Mononuclear cell (primary cell): ENCODE measurements around the gene NIT2. TPM values are rescaled to one million over a fixed set of nuclear protein-coding genes. Genes with fewer than 3 reads are reported as not detected.
"Not testable (repeated sequence)": the region's sequence is repeated elsewhere in the genome, so short reads cannot be mapped to it uniquely, and the experiment has no call there.

Source experiments
- H3K27me3 ChIP-seq: 2 replicates; pipeline ENCODE4 v1.6.0; 2011; ENCODE audit warnings: low read length, control low read depth; ENCODE audit not compliant: insufficient read depth
- H3K4me1 ChIP-seq: 2 replicates; pipeline ENCODE4 v1.5.1; 2011; ENCODE audit warnings: mild to moderate bottlenecking, low read length, control low read depth; ENCODE audit not compliant: insufficient read depth
- H3K4me3 ChIP-seq: 2 replicates; pipeline ENCODE4 v1.5.1; 2011; ENCODE audit warnings: mild to moderate bottlenecking, low read length, moderate library complexity
- H3K9me3 ChIP-seq: 2 replicates; pipeline ENCODE4 v1.5.1; 2011; ENCODE audit warnings: low read depth, mild to moderate bottlenecking, control low read depth, low read length
- total RNA-seq: library from RNA; depleted of rRNA; stranded (reverse); fragments of >200 nt; gene quantifications from one replicate; pipeline ENCODE4 v1.2.3, GENCODE V29; 2012

NIT2 gene, protein sequence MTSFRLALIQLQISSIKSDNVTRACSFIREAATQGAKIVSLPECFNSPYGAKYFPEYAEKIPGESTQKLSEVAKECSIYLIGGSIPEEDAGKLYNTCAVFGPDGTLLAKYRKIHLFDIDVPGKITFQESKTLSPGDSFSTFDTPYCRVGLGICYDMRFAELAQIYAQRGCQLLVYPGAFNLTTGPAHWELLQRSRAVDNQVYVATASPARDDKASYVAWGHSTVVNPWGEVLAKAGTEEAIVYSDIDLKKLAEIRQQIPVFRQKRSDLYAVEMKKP
- total RNA-seq = 14.8 TPM

DNA sequence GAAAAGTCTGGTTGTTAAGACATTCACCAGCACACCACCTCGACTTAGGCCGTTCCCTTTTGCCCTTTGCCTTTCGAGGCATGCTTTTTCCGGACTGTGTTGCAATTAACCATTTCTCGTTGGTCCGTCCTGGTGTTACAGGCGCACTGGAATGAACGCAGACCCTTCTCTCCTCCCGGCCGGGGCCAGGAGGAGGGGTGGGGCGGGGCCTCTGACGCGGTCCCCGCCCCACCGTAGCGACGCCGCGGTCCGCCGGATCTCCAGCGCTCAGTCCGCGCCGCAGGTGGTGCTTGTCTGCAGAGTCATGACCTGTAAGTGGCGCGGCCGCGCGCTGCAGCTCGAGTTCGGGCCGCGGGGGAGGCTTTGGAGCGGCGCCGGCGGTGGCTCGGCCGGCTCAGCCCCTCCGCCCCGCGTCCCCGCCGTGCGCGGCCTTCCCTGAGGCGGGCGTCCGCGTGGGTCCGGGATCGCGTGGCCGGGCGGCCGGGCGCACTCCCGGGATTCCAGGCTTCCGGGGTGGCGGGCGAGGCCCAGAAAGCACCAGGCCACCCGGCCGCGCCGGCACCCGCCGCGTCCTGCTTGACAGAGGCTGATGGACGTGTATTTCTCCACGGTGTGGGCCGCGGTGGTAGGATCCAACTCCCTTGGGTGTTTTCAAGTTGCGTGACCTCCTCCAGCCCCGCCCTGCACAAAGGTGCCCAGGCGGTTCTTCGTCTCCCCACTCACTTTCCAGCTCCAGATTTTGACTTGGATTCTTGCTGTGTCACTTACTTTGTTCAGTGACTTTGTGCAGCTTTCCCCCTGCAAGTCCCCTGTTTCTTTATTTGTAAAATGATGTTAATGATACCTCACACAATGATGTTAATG lies at the start of gene NIT2:
TSS of gene NIT2 (plus strand) at position 270 of the 864 bp plus-strand sequence. CDS start at position 305, 35 bp downstream.
- Histone ChIP-seq H3K27me3 (no peaks in the 10 kb centered on the region), H3K4me3 (peak within 1 kb of the TSS; percentile 57), H3K4me1 (peaks cover 18% of the 10 kb centered on the region), H3K9me3 (no peaks in the 10 kb centered on the region)

DNA sequence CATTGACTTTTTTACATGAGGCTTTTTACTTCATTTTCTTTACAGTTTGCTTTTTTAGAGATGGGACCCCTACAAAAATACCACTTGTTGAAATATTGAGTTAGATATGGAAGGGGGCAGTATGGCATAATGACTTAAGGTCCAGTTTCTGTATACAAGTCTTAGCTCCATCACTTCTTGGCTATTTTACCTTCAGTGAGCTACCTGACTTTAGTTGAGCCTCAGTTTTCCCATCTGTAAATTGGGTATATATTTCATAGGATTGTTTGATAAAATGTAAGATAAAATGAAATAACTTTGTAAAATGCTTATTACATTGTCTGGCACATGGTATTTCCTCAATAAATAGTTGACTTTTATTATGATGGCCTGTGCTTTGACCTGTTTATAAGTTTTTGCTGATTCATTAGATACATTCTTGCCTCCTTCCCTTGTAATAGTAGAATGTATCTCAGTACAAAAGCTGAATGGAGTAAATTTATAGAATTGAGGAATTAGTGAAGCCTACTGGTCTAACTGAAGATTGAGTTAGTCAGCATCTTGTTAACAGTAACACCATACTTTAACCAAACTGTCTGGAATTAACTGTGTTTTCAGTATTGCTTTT lies 46.2 kb upstream of the NIT2 start:
- Histone ChIP-seq H3K4me1 (no peaks in the 10 kb centered on the region), H3K4me3 (no peak overlapping the region), H3K9me3 (no peaks in the 10 kb centered on the region), H3K27me3 (no peaks in the 10 kb centered on the region)

DNA sequence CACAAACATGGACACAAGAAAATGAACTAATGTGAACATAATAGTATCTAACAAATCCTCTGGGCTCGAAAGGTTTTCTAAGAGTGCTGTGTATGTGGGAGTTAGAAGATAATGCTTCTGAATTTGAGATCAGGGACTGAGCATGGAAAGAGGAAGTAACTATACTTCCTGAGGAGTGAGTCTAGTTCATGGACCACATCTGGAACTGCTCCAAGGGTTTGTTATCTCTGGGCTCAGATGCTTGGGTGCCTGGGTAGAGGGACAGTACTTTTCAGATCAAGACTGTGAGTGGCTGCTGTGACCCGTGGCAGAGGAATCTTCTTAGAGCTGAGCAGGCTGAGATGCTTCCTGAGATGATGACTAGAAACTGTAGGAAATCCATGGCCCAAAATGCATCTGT lies 45.2 kb upstream of the NIT2 start:
- H3K4me3 ChIP-seq = no peak overlapping the region
- H3K9me3 ChIP-seq = no peaks in the 10 kb centered on the region
- no peaks in the 10 kb centered on the region for H3K4me1 ChIP-seq
- H3K27me3 ChIP-seq = no peaks in the 10 kb centered on the region

DNA sequence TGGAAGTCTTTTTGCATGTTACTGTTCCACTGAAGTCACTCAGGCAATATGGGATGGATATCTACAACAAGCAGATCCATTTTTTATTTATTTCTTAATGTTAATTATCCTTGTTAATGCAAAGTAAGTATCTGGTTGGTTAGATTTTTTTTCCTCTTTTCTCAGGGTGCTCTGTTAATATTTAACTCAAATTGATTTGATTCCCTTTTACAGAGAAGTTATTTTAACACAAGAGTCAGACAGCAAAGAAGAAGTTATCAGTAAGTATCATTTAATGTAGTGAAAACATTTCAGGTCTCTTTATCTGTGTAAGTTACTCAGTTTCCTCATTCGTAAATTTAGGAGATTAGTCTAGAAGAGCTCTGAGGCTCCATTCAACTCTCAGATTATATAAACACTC lies 39.5 kb upstream of the NIT2 start:
- no peak overlapping the region for H3K4me3 ChIP-seq
- no peaks in the 10 kb centered on the region for H3K27me3 ChIP-seq
- no peaks in the 10 kb centered on the region for H3K4me1 ChIP-seq
- H3K9me3 ChIP-seq = no peaks in the 10 kb centered on the region

DNA sequence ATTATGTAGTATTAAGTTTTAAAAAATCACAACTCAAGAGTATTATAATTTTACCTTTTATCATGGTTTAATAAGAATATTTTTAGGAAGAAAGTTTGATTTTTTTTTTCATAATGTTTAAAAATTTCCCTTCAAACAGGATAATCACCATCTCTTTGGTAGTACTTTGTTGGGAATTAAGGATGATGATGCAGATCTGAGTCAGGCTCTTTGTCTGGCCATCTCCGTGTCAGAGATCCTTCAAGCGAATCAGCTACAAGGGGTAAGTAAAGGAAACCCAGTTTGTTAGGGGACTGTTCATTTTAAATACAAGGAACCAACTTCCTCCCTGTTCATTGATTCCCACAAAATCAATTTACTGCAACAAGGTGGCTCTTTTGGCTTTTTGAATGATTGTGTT lies 36.8 kb upstream of the NIT2 start:
- Histone ChIP-seq H3K4me1 (no peaks in the 10 kb centered on the region), H3K4me3 (no peak overlapping the region), H3K9me3 (no peaks in the 10 kb centered on the region), H3K27me3 (no peaks in the 10 kb centered on the region)

DNA sequence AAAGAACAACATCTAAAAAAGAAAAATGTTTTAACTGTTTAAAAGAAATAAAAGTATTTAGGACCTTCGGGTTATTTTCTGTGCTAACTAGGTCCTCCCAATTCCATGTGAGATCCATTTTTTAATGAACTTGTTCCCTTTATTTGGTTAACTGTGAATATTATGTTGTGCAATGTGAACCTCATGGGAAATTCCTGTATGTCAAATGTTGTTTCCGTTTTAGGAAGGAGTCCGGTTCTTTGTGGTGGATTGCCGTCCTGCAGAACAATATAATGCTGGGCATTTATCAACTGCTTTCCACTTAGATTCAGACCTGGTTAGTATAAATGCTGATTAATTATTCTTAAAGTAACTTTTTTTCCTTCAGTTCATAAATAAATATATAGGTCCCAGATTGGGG lies 35.5 kb upstream of the NIT2 start:
- Histone ChIP-seq H3K4me1 (no peaks in the 10 kb centered on the region), H3K27me3 (no peaks in the 10 kb centered on the region), H3K9me3 (no peaks in the 10 kb centered on the region), H3K4me3 (no peak overlapping the region)

DNA sequence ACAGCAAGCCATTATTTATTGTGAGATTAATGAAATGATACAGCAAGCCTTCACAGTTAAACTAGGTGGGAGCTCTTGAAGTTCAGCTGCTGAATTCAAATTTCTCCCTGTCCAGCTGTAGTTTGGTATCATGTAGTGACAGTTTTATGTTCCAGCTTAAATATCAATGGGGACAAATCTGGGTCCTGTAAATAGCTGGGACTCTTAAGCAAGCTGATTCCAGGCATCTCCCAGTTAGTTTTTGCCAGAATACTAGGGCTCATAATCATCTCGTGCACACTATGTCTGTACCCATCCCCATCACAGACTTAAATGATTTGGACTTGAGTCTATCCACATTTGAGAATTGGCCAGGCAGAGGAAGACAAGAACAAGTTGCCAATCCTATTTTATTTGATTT lies 27.9 kb upstream of the NIT2 start:
- Histone ChIP-seq H3K4me3 (no peak overlapping the region), H3K4me1 (no peaks in the 10 kb centered on the region), H3K9me3 (no peaks in the 10 kb centered on the region), H3K27me3 (no peaks in the 10 kb centered on the region)

DNA sequence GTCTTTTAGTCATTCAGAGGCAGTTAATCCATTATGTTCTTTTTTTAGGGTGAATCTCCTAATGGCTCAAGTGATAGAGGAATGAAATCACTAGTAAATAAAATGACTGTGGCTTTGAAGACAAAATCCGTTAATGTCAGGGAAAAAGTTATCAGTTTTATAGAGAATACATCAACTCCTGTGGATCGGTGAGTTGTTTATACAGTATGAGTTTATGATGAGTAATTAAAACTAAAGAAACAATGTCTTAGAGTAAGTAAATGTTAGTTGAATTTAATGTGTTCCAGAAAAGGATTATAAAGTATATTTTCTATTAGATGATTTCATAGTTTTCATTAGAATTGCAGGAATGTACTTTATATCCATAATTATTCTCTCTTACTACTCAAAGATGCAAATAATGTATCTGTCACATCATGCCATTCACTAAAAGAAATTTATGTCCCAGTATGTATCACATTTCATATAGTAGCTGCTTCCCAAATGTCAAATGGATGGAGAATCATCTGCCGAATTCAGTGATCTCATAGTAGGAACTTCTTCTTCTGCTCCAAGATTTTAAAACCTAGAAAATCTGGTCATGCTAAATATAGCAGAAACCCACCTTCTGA lies 24.1 kb upstream of the NIT2 start:
- H3K4me1 ChIP-seq = no peaks in the 10 kb centered on the region
- no peaks in the 10 kb centered on the region for H3K9me3 ChIP-seq
- H3K4me3 ChIP-seq = no peak overlapping the region
- H3K27me3 ChIP-seq = no peaks in the 10 kb centered on the region

DNA sequence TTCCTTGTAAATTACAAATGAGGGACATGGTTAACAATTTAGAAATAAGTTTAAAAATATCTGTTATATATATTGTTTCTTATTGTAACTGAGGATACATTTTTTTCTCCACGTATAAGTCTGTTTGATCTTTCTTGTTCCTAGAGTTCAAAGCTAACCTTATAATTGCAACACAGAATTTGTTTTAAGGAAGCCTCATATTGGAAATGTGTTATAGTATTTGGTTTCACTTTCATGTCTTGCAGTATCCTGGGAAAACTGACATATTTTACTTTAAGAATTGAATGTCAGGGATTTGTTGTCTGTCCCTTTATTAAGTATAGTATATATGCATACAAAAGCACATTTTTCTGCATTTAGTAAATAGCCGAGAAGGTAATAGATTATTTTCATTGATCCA lies 23.5 kb upstream of the NIT2 start:
- Histone ChIP-seq H3K27me3 (no peaks in the 10 kb centered on the region), H3K4me1 (no peaks in the 10 kb centered on the region), H3K9me3 (no peaks in the 10 kb centered on the region), H3K4me3 (no peak overlapping the region)

DNA sequence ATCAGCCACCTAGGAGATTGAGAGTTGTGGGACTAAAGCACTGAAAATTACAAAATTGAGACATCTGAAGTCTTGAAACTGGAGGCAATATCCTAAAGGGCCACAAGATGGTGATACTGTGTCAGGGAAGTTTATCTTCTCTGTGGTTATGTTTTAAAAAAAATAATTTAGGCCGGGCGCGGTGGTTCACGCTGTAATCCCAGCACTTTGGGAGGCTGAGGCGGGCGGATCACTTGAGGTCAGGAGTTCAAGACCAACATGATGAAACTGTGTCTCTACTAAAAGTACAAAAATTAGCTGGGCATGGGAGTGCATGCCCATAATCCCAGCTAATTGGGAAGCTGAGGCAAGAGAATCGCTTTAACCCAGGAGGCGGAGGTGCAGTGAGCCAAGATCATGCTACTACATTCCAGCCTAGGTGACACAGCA lies 17.9 kb upstream of the NIT2 start:
- Histone ChIP-seq H3K9me3 (no peaks in the 10 kb centered on the region), H3K27me3 (no peaks in the 10 kb centered on the region), H3K4me1 (peaks cover 5% of the 10 kb centered on the region), H3K4me3 (no peak overlapping the region)

DNA sequence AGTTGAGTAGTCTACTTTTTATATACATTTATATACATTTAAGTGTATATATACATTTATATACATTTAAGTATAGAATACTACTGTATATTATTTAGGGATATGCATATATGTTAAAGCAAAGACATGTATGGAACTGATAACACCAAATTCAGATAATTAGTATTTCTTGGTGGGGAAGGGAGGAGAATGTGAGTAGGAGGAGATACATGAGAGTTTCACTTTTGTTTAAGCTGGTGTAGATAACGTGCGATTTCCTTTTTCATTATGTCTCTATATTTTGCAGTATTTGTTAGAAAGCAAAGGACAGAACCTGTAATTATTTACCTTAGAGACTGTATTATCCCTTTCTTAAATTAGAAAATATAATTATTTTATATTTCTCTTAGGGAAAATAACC lies 16.6 kb upstream of the NIT2 start:
- Histone ChIP-seq H3K27me3 (no peaks in the 10 kb centered on the region), H3K4me3 (no peak overlapping the region), H3K4me1 (peaks cover 5% of the 10 kb centered on the region), H3K9me3 (no peaks in the 10 kb centered on the region)

DNA sequence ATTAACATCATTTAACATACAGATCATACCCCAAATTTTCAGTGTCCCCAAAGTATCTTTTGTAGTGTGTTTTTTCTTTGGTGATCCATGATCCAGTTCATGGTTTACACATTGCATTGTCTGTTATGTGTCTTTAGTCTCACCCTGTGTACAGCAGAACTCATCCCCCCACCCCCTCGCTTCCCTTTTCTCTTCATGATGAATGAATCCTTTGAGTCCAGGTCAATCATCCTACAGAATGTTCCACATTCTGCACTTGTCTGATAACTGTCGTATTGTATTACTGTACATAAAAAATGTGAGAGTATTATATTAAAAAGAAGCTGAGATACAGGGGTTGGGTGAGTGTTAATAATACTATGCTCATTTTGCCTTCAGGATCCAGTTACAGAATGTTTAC lies 14.6 kb upstream of the NIT2 start:
- H3K4me3 ChIP-seq = no peak overlapping the region
- H3K9me3 ChIP-seq = no peaks in the 10 kb centered on the region
- H3K4me1 ChIP-seq = peaks cover 5% of the 10 kb centered on the region
- H3K27me3 ChIP-seq = no peaks in the 10 kb centered on the region

DNA sequence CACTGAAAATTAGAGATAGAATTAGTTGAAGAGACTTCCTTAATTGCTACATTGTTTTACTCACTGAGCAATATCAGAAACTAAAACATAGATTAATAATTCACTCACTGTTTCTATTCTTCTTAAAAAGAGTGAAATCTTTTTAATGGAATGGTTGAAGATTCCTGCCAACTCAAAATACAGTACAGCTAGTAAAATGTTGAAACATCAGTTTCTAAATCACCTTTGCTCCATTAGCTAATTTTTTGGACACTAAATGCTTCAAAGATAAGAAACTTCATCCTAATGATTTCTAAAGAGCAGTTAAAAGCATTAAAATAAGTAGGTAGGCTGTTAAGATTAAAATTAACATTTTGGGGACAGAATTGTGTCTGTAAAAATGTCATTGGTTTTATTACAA lies 10.5 kb upstream of the NIT2 start:
- H3K4me1 ChIP-seq = no peaks in the 10 kb centered on the region
- H3K27me3 ChIP-seq = no peaks in the 10 kb centered on the region
- H3K4me3 ChIP-seq = no peak overlapping the region
- no peaks in the 10 kb centered on the region for H3K9me3 ChIP-seq

DNA sequence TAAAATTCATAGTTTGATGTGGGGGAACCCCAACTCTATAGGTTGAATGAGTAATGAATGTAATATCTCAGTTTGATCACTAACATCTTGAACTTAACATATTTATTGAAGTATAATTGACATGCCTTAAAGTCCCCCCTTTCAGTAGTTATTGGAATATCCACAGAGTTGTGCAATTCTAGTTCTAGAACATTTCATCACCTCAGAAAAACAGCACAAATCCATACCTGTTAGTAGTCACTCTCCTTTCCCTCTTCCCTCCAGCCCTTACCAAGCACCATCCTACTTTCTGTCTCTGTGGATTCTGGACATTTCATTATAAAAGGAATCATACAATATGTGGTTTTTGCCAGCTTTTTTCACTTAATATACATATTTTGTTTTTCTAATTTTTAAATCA lies 8.7 kb upstream of the NIT2 start:
- Histone ChIP-seq H3K4me3 (no peak overlapping the region), H3K4me1 (no peaks in the 10 kb centered on the region), H3K27me3 (no peaks in the 10 kb centered on the region), H3K9me3 (no peaks in the 10 kb centered on the region)

DNA sequence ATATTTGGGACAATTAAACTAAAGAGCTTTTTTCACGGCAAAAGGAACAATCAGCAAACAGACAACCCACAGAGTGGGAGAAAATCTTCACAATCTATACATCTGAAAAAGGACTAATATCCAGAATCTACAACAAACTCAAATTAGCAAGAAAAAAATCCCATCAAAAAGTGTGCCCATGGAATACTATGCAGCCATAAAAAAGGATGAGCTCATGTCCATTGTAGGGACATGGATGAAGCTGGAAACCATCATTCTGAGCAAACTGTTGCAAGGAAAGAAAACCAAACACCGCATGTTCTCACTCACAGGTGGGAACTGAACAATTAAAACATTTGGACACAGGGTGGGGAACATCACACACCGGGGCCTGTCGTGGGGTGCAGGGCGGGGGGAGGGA lies 7.2 kb upstream of the NIT2 start:
- not testable (repeated sequence) for H3K4me3 ChIP-seq

More for the DNA sequence above, 7.2 kb upstream of the NIT2 start:
- H3K4me1 ChIP-seq, H3K27me3 ChIP-seq, H3K9me3 ChIP-seq: not testable (repeated sequence)
